Renal cortex interstitium (tissue), 15 donors: ENCODE data around the gene DLL4. TPM values are rescaled to one million over a fixed set of nuclear protein-coding genes. Genes with fewer than 3 reads are reported as not detected.

Experiments used
- DNase-seq, 11 donors: peaks; one replicate each; pipeline ENCODE4 v3.0.0-alpha.2; 2013; ENCODE audit warnings: low read depth in 9 of 11, low spot score in 4 of 11; ENCODE audit errors: extremely low read depth in 1 of 11
- long read RNA-seq, 16 experiments: transcript quantifications; one replicate each; lab custom pipeline, GENCODE V29; 2026
- polyA plus RNA-seq, 3 donors: library from polyadenylated mRNA; unstranded; fragments of 120-200 nt; gene quantifications; one replicate each; pipeline ENCODE4 v1.2.1, GENCODE V29; 2013; ENCODE audit not compliant: insufficient read length in 3 of 3

The DLL4 gene
- 1 to 10 TPM; 7.8 to 8.9 (median 8.4) TPM for polyA plus RNA-seq
- long read RNA-seq, donor 1, partial matches to known transcripts = 0 of 2 reads
- long read RNA-seq, donor 1, other reads (novel, unspliced or antisense) = 0 of 2 reads
- long read RNA-seq, donor 2, partial matches to known transcripts = 5 of 6 reads
- long read RNA-seq, donor 2, other reads (novel, unspliced or antisense) = 0 of 6 reads
- long read RNA-seq, donor 3 = 0 reads
- long read RNA-seq, donor 4, partial matches to known transcripts = 0 of 1 reads
- long read RNA-seq, donor 4, other reads (novel, unspliced or antisense) = 0 of 1 reads
- long read RNA-seq, donor 5 = 0 reads
- long read RNA-seq, donor 6, partial matches to known transcripts = 5 of 5 reads
- long read RNA-seq, donor 6, other reads (novel, unspliced or antisense) = 0 of 5 reads
- long read RNA-seq, donor 7, partial matches to known transcripts = 0 of 1 reads
- long read RNA-seq, donor 7, other reads (novel, unspliced or antisense) = 0 of 1 reads
- long read RNA-seq, donor 8 = 0 reads
- long read RNA-seq, donor 9, partial matches to known transcripts = 0 of 1 reads
- long read RNA-seq, donor 9, other reads (novel, unspliced or antisense) = 0 of 1 reads
- long read RNA-seq, donor 10, partial matches to known transcripts = 0 of 2 reads
- long read RNA-seq, donor 10, other reads (novel, unspliced or antisense) = 0 of 2 reads
- long read RNA-seq, donor 11, partial matches to known transcripts = 0 of 1 reads
- long read RNA-seq, donor 11, other reads (novel, unspliced or antisense) = 0 of 1 reads
- long read RNA-seq, donor 12 = 0 reads
- long read RNA-seq, donor 13 = 0 reads
- long read RNA-seq, donor 14, partial matches to known transcripts = 0 of 1 reads
- long read RNA-seq, donor 14, other reads (novel, unspliced or antisense) = 0 of 1 reads
- long read RNA-seq, donor 15, partial matches to known transcripts = 0 of 1 reads
- long read RNA-seq, donor 15, other reads (novel, unspliced or antisense) = 0 of 1 reads
- long read RNA-seq, donor 16, partial matches to known transcripts = 0 of 1 reads
- long read RNA-seq, donor 16, other reads (novel, unspliced or antisense) = 0 of 1 reads

- DNase-seq = no peak
These were observed at the start of gene DLL4 for GRCh38 chr15:40928821-40929659. TSS of gene DLL4 (plus strand) at chr15:40929340. CDS start at chr15:40929669, 329 bp downstream.

GRCh38 chr15:40879609-40880008 lies 49.5 kb upstream of the DLL4 start:
- DNase-seq = no peak

- no peak for DNase-seq
These were observed 47.8 kb upstream of the DLL4 start for GRCh38 chr15:40881351-40881750.

DNA sequence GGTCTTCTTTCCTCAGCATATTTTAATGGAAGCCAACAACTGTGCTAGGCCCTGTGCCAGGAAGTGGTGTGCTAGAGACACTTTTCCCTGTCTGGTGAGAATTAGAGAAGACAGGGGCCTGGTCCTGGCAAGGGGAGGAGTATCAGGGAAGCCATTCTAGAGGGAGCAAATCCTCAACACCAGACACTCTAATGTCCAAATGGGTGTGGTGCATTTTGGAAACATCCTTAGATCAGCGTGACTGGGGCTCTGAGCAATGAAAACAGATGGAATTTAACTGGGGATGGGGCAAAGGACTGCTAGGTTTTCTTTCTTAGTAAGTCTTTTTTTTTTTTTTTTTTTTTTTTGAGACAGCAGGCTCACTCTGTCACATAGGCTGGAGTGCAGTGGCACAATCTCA lies 42.6 kb upstream of the DLL4 start:
- no peak for DNase-seq

DNA sequence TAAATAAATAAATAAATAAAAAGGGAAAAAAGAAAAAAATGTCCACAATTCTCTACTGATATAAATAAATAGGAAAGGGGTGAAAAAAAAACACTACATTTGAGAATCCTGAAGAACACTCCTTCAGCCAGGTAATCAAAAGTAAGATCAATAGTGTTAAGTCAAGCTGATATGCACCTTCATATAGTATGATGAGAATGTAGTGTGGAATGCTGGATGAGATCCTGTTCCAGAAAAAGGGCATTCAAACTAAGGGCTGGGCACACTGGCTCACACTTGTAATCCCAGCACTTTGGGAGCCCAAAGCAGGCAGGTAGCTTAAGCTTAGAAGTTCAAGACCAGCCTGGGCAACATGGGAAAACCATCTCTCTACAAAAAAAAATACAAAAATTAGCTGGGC lies 40.0 kb upstream of the DLL4 start:
- DNase-seq = no peak

DNA sequence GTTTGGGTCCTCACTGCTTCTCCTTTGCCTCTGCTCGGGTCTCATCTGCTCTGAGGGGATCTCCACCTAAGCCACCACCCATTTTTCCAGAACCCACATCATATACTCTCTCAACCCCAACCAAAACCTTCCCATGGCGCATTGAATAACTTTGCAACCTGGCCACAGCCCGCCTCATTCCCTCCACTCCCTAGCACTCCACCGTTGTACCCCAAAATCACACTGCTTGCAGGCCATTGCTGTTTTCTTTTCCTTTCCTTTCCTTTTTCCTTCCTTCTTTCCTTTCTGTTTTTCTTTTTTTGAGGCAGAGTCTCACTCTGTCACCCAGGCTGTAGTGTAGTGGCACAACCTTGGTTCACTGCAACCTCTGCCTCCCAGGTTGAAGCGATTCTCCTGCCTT lies 38.0 kb upstream of the DLL4 start:
- DNase-seq = no peak

GRCh38 chr15:40891810-40892446 lies 37.2 kb upstream of the DLL4 start:
- no peak for DNase-seq

DNA sequence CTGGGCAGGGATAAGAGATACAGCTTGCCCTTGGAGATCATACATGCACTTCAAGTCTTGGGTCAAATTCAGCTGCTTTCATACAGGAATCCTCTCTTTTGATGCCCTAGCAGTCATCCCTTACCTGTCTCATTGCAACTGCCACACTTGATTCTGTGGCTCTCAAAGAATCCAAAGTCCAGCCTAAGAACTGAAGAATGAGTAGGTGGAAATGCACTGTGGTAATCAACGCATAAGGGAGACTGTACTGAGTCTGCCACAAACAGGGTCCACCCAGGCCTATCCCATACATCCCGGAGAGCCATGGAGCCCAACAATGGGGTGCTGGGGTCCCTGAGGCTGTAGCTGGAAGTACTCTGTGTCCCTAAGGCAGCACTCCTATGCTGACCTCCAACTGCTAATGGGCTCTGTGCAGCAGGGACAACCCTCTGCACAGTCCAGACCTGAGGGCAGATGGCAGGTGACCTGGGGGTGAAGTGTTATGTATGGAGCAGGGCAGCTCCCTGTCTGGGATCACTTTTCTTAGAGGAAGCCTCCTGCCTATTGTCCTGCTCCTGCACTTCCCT lies 36.6 kb upstream of the DLL4 start:
- no peak for DNase-seq

DNA sequence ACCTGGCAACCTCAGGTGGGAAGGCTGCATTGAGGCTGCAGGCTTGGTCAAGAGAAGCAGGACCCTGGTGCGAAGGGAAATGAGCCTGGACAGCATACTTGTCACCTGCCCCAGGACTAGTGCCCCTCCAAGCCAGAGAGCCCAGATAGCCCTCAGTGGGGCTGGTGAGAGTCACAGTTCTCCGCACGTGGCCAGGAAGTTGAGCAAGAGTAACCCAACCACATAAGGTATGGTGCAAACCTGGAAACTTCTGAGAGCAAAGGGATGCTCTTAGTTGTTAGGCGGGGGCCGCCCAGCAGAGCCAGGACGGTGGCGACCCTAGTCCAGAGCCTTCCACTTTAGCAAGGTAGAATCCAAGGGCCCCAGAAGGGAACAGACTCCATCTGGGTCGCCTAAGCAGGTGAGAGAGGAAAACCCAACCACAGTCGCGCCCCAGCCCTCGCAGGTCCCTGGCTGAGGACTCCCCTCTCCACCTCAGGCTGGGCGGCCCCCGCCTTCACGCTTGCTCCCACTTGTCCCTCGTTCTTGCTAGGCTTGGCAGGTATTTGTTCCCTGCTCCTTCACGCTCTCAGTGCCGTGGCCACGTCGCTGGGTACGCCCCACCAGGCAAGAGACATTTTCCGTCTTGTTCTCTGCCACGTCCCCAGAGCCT lies 36.0 kb upstream of the DLL4 start:
- DNase-seq = no peak

GRCh38 chr15:40893733-40894680 lies 35.1 kb upstream of the DLL4 start, which contains the start of gene VPS18:
TSS of gene VPS18 (plus strand) at chr15:40894450. CDS start at chr15:40894769, 319 bp downstream.
- peak; percentile 90 to 98 (median 96) for DNase-seq

- DNase-seq = peak in 1 of 11 donors; percentile 63
These were observed 34.3 kb upstream of the DLL4 start for GRCh38 chr15:40894681-40895448.

GRCh38 chr15:40899536-40900207 lies 29.5 kb upstream of the DLL4 start:
- no peak for DNase-seq

GRCh38 chr15:40900256-40901052 lies 28.7 kb upstream of the DLL4 start:
- no peak for DNase-seq

GRCh38 chr15:40901053-40901443 lies 28.1 kb upstream of the DLL4 start:
- DNase-seq = no peak
